Activated CD4-positive, alpha-beta T cell treated with anti-CD3 and anti-CD28 coated beads for 4 hours (primary cell): ENCODE results near the gene CC2D2A.

Experiments
- DNase-seq, 2 donors: peaks; one replicate each; pipeline ENCODE4 v3.0.0-alpha.2; 2020

Gene CC2D2A

GRCh38 chr4:15469402-15470127, at the start of gene CC2D2A:
Gene CC2D2A (plus strand): TSS chr4:15469882. CDS start chr4:15475933, 6,051 bp downstream.
- DNase-seq = no peak

DNA sequence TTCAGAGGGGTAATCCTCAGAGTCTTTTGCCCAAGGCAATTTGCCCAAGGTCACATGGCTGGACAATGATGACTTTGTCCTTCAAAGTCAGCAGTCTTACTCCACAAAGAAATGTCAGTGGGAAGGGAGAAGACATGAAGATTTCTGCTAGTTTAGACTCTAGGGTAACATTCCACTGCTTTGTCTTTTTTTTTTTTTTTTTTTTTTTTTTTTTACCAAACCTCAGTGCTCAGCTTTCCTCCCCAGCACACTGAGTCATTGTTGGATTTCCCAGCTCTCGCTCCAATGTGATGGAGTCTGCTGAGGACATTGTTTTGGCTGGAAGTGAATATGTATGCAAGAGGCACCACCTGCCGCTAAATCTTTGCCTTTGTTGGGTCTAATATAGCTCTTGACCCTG, 49.0 kb upstream of the CC2D2A start:
- no peak for DNase-seq

DNA sequence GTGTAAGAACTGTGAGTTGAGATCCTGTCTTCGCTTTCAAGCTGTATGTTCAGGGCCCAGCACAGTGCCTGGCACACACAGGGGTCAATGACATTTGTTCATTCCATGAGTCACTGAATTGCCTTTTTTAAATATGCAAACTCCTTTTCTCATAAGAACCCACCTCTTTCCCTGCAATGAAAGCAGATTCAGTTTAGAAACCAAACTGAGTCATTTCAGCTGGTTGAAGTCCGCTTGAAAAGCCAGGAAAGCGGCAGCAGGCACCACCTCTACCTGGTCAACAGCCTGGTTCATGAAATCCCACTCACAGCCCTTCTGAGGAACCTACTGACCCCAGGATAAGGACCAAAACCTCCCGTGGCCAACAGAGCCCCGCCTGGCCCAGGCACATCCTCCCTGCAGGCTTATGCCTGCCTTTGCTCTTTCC, 46.4 kb upstream of the CC2D2A start:
- no peak for DNase-seq

GRCh38 chr4:15425520-15425919, 44.2 kb upstream of the CC2D2A start:
- DNase-seq = no peak

- DNase-seq = no peak
These were observed 42.5 kb upstream of the CC2D2A start for GRCh38 chr4:15427161-15427560.

GRCh38 chr4:15427701-15428100, 42.0 kb upstream of the CC2D2A start, which contains the start of gene C1QTNF7:
Gene C1QTNF7 (plus strand): TSS chr4:15428033. CDS start chr4:15435744, 7,711 bp downstream.
- DNase-seq = no peak

DNA sequence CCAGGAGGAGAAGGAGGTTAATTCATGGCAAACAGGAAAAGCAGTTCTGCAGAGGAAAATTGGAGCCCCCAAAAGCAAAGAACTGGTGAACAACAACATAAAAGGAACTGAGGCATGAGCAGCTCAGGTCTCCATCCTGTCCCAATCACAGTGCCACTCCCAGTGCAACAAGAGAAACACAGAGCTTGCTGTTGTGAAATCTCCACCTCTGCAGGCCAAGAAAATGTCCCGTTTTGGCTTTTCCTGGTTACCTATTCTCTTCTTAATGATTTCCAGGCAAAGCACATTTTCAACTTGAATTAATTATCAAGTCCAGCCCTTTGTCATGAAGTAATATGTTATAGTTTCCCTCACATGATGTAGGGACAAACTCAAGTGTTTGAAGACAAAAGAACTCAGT, 41.1 kb upstream of the CC2D2A start:
- no peak for DNase-seq

- no peak for DNase-seq
These were observed 35.6 kb upstream of the CC2D2A start for GRCh38 chr4:15434091-15434490.

DNA sequence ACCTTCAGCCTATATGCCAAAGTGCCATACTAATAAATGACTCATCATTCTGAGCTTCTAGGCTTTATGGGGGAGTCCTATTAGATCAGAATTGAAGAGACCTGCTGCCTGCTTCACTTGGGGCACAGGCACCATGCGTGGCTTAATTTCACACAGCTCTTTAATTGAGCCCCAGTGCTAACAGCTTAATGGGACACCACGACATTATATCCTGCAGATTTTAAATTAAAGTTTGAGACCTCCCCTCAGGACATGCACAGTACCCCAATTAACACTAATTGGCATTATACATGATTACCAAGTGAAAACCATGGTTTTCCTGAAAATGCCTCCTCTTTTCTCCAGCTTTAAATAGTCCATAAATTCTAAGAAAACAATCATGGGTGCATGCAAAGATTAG, 35.0 kb upstream of the CC2D2A start:
- no peak for DNase-seq

DNA sequence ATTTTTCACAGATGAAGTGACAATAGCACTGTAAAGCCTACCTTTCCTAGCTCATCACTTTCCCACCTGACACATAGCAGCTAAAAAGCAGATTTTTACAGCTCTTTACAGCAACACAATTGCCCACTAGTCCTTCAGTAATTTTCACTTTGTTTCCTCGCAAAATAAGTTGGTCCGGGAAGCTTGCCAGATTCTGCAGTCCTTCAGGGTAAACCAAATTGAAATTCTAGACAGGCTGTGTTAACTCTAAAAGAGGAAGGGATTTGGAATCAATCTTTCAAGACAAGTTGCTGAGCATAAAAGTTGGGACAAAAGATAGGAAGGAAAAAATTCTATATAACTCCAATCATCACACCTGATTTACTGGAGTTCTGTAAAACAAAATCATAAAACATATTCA, 33.2 kb upstream of the CC2D2A start:
- DNase-seq = no peak

DNA sequence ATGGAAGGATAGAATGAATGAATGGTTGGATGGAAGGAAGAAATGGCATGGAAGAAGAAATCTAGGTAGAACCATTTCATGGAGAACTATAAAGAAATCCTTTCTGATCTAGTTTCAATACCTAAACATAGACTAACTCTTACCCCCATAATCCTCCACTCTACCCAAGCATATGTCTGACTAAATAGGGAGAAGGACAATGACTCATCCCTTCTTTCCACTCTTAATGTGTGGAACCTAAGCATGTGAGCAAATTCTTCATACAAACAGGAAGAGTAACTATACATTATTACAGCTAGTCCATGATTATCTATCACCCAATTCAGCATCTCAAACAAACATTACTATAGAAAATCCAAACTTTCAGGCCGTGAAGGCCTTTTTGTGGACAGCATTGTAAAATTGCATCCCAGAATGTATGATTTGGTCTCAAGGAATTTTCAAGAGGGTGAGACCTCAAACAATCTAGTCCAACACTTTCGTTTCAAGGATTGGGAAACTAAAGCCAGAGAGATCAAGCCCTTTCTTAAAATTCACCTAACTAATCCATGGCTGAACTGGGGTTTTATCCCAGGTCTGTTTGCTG, 30.6 kb upstream of the CC2D2A start:
- DNase-seq = no peak

GRCh38 chr4:15443371-15444160, 26.1 kb upstream of the CC2D2A start:
- no peak for DNase-seq

- DNase-seq = no peak
These were observed 25.4 kb upstream of the CC2D2A start for GRCh38 chr4:15444276-15444675.

DNA sequence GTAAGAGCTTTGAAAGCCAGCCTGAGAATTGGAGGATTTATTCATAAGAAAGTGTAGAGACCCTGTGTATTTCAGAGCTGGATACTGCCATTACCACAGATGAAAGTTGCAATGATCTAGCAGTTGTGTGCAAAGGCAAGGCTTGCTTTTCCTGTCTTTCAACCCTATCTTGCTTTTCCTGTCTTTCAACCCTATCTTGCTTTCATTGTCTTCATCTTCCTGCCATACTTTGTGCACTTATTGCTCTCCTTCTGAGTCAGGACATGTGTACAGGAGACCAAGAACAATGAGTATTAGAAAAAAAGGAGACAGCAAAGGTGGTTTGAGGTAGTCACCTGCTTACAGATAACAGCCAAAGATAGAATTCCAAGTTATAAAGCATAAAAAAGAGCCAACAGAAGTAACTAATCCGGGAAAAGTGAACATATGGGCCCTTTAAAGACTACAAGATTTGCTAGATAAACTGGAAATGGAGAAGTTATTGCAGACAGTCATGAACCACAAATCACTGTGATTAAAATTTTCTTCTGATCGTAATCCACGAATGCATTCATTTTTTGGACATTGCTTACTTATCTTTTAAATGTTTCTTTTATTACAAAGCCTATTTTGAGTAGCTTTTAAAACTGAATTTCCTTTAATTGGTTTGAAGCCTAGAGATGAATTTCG, 24.7 kb upstream of the CC2D2A start:
- DNase-seq = no peak

DNA sequence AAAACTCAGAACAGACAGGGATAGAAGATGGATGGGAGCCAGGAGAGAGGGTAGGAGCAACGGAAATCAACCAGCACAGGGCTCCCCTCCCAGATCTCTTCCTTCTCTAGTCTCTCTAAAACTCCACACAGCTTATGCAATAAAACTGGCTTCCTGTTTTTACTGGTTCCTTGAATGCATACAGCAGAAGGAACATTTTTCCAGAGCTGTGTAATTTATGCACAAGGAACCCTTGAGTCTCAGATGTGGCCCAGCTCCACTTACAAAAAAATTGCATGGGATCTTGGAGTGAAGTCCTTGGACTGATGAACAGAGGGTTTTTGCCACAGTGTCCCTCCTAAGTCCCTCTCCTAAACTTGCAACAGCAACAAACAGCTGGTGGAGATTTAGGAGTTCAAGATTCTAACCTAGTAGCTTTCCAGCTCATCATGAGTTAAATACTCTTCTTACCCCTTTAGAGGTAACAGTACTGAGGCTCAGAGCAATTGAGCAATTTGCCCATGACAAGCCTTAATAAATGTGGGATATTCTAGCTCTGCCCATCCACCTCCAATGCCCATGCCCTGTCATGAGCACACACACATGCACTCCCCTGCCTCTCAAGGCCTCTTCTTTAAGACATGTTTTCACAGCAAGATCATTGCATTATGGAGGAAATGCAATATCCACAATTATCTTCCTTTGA, 18.4 kb upstream of the CC2D2A start:
- DNase-seq = no peak

DNA sequence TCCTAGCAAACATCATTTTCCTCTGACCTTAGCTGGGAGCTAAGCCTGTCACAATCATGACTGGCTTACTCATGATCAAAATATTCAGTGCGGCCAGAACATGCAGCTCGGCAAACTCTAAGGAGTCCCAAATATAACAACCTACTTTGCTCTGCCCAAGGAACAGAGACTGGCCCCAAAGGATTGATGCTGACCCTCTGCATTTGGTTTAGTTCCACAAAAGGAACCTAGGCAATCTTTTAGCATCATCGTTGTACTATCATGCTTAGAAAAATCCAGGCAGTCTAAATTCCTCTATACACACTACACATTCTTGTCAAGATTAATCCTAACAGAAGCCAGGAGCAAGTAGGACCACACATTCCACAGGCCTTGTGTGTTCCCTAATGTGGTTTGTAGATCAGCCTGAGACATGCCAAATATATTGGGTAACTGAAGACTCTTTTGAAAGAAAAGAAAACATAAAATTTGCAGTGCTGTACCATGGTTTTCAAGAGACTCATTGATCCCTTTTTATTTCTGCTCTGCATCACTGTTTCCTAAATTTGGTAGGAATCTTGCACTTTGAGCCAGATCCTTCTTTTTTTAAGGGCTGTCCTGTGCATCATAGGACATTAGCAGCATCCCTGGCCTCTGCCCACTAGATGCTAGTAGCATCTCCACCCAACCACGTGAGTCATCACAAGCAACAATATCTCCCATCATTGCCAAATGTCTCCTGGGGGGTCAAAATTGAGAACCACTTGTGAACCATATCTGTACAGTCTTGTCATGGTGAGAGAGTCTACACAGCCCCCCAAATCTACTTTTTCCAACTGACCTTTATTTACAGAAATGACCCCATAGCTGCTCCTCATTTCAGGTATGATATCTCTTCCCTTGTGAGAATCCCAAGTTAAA, 17.6 kb upstream of the CC2D2A start:
- no peak for DNase-seq

GRCh38 chr4:15455290-15455689, 14.4 kb upstream of the CC2D2A start:
- DNase-seq = no peak

GRCh38 chr4:15457406-15458201, 12.1 kb upstream of the CC2D2A start:
- peak in 1 of 2 donors; percentile 1 for DNase-seq

DNA sequence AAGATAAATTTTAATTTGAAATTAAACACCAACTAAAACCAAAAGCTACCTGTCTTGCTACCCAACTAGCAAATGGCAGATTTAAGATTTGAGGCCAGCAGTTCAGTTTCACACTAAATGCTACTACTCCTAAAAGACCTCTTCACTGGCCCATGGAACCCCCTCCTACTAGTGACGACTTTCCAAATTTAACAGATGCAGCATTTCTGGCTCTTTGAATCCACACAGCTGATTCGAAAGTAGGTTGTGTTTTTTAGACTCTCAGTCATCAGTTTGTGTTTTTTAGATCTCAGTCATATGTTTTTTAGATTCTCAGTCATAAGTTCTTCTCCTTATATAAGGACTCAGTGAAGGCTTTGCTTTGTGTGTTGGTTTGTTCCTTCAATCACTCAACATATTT, 11.1 kb upstream of the CC2D2A start:
- DNase-seq = no peak

- DNase-seq = no peak
These were observed 10.0 kb upstream of the CC2D2A start for GRCh38 chr4:15459706-15460105.

- DNase-seq = no peak
These were observed 3.1 kb upstream of the CC2D2A start for GRCh38 chr4:15466596-15466995.
